ENCODE results near the gene GPNMB. TPM values are rescaled to one million over a fixed set of nuclear protein-coding genes. Genes with fewer than 3 reads are reported as not detected.

The GPNMB gene
- total and polyA plus RNA-seq, 2 of the 4 experiments (the other 2 are of a cell fraction) = under 0.01 to 0.14 TPM

- Histone ChIP-seq H2BK120ac (ENCODE audit: low read depth, low read length) (no peak overlapping the region), H3K9me3 (ENCODE audit: control insufficient read depth, insufficient read depth, low read length) (0 out of 2 replicates have a peak, but pooled peaks cover 2% of the 10 kb centered on the region), H2BK15ac (ENCODE audit: low read depth, low read length) (no peak overlapping the region), H3K9ac (ENCODE audit: low read depth, low read length) (no peak overlapping the region), H3K4me3 (ENCODE audit: insufficient read depth, low read depth, low read length) (no peak overlapping the region), H2AK9ac (replicated peaks; ENCODE audit: low read depth, low read length, poor library complexity) (no peak overlapping the region), H4K5ac (ENCODE audit: low read depth, low read length) (no peak overlapping the region), H4K20me1 (ENCODE audit: insufficient read depth, low read length) (no peaks in the 10 kb centered on the region), H4K91ac (ENCODE audit: insufficient read depth, low read depth, low read length) (no peak overlapping the region), H3K36me3 (ENCODE audit: control insufficient read depth, insufficient read depth, low read length) (no peaks in the 10 kb centered on the region), H2AFZ (replicated peaks; ENCODE audit: low read length, poor library complexity) (no peak overlapping the region), H3K27ac (ENCODE audit: insufficient read depth, low read length) (no peak overlapping the region), H3K27me3 (ENCODE audit: control insufficient read depth, insufficient read depth, low read length) (peaks cover 17% of the 10 kb centered on the region), H3K4me2 (ENCODE audit: low read depth, low read length) (no peak overlapping the region), H2AK5ac (ENCODE audit: low read depth, low read length) (no peak overlapping the region), H3K4me1 (ENCODE audit: control insufficient read depth, insufficient read depth, low read length) (no peaks in the 10 kb centered on the region), H4K8ac (ENCODE audit: low read depth in 2 of 2, low read length in 2 of 2) (no peak overlapping the region), H3K23ac (ENCODE audit: low read depth, low read length) (no peak overlapping the region), H3K9me1 (ENCODE audit: insufficient read depth, low read length) (no peaks in the 10 kb centered on the region), H2BK20ac (ENCODE audit: low read depth, low read length) (no peak overlapping the region), H3K79me1 (ENCODE audit: low read depth in 1 of 2, low read length in 2 of 2) (no peaks in the 10 kb centered on the region), H3K56ac (ENCODE audit: extremely low read depth, insufficient read depth, low read length) (no peak overlapping the region), H3K4ac (ENCODE audit: low read depth, low read length) (no peak overlapping the region), H3K18ac (ENCODE audit: low read depth, low read length) (no peak overlapping the region), H2BK5ac (ENCODE audit: low read depth, low read length, poor library complexity, severe bottlenecking) (no peak overlapping the region), H3K14ac (replicated peaks; ENCODE audit: low read depth, low read length) (no peak overlapping the region)
- TF ChIP-seq MXI1 (IDR thresholded peaks at IDR 0.05; ENCODE audit: borderline replicate concordance, low read depth, low read length) (no peak), BHLHE40 (IDR thresholded peaks at IDR 0.05; ENCODE audit: low read depth, low read length) (no peak), USF2 (IDR thresholded peaks at IDR 0.05; ENCODE audit: low read depth, low read length) (no peak), ELK1 (IDR thresholded peaks at IDR 0.05; ENCODE audit: borderline replicate concordance, low read depth, low read length) (no peak), RFX5 (IDR thresholded peaks at IDR 0.05; ENCODE audit: low read depth, low read length) (no peak), RAD21 (IDR thresholded peaks at IDR 0.05; ENCODE audit: low read length) (no peak), MAFK (IDR thresholded peaks at IDR 0.05; ENCODE audit: low read depth, low read length) (no peak), CEBPB (IDR thresholded peaks at IDR 0.05; ENCODE audit: low read depth, low read length) (no peak), SMC3 (IDR thresholded peaks at IDR 0.05; ENCODE audit: low read depth, low read length) (no peak), MAZ (IDR thresholded peaks at IDR 0.05; ENCODE audit: borderline replicate concordance, low read depth, low read length) (no peak), CHD1 (IDR thresholded peaks at IDR 0.05; ENCODE audit: low read depth, low read length) (no peak), CTCF (conservative IDR thresholded peaks at IDR 0.05; ENCODE audit: low read depth, low read length) (no peak)
- DNase-seq = no peak
- dilution Hi-C loops (cut with HindIII; ENCODE audit: low sequenced_read_pairs, unreplicated experiment) (no loop called here), intact Hi-C loops (cut with micrococcal nuclease) (no loop called here), in situ Hi-C loops (cut with MboI; ENCODE audit: low sequenced_read_pairs) (no loop called here)
- WGBS, 2 experiments (ENCODE audit: extremely low coverage in 2 of 2, insufficient read length in 1 of 2) = no CpG with 5 or more reads among the region's 2 CpGs
- ChIA-PET POLR2A (ENCODE audit: unreplicated experiment) (no interaction called here), CTCF (no interaction called here)
- BruUV-seq (replicated peaks) = no TSS peak
- no peak for ATAC-seq (ENCODE audit: low read depth)
These were observed 20.3 kb downstream of the GPNMB start for GRCh38 chr7:23266918-23267317.
